Neural cell (in vitro differentiated cells): ENCODE results near the gene GSG1L. TPM values are rescaled to one million over a fixed set of nuclear protein-coding genes. Genes with fewer than 3 reads are reported as not detected.

Experiments
- H2AFZ ChIP-seq: fragments of 200-600, 300-800 bp; sonication (generic), shearing (Covaris generic); 2 replicates; pipeline ENCODE4 v1.6.0; 2014; ENCODE audit warnings: low read depth, mild to moderate bottlenecking, antibody characterized with exemption, low read length, moderate library complexity
- H3F3A ChIP-seq: fragments of 200-600 bp; shearing (Covaris generic); 2 replicates; pipeline ENCODE4 v1.6.1; 2016; ENCODE audit warnings: mild to moderate bottlenecking, moderate library complexity, mixed read lengths, antibody characterized with exemption, low read length; ENCODE audit not compliant: insufficient read depth, poor library complexity, severe bottlenecking
- H3K27ac ChIP-seq: fragments of 200-600, 300-800 bp; sonication (generic), shearing (Covaris generic); 2 replicates; pipeline ENCODE4 v1.5.1; 2014; ENCODE audit warnings: mild to moderate bottlenecking, low read length, moderate library complexity
- H3K27me3 ChIP-seq: fragments of 300-800, 200-600 bp; sonication (generic), shearing (Covaris generic); 2 replicates; pipeline ENCODE4 v1.6.0; 2014; ENCODE audit warnings: mild to moderate bottlenecking, low read depth, low read length, moderate library complexity; ENCODE audit not compliant: insufficient read depth
- H3K36me3 ChIP-seq: fragments of 300-800, 200-600 bp; sonication (generic), shearing (Covaris generic); 2 replicates; pipeline ENCODE4 v1.5.1; 2014; ENCODE audit warnings: mild to moderate bottlenecking, antibody characterized with exemption, low read length, moderate library complexity; ENCODE audit not compliant: insufficient read depth
- H3K4me2 ChIP-seq: fragments of 300-800, 200-600 bp; sonication (generic), shearing (Covaris generic); 2 replicates; pipeline ENCODE4 v1.6.0; 2014; ENCODE audit warnings: mild to moderate bottlenecking, low read length
- H3K4me3 ChIP-seq: fragments of 300-800, 200-600 bp; sonication (generic), shearing (Covaris generic); 2 replicates; pipeline ENCODE4 v1.5.1; 2014; ENCODE audit warnings: mild to moderate bottlenecking, low read length, moderate library complexity
- H3K79me2 ChIP-seq: fragments of 200-600 bp; shearing (Covaris generic); replicated peaks from 2 replicates; pipeline ENCODE4 v1.6.0; 2014; ENCODE audit warnings: mild to moderate bottlenecking, low read length, moderate library complexity; ENCODE audit not compliant: insufficient read depth
- H3K9ac ChIP-seq: fragments of 300-800, 200-600 bp; sonication (generic), shearing (Covaris generic); 2 replicates; pipeline ENCODE4 v1.6.1; 2016; ENCODE audit warnings: mild to moderate bottlenecking, low read length, mixed read lengths
- H3K9me2 ChIP-seq: fragments of 200-600 bp; shearing (Covaris generic); 2 replicates; pipeline ENCODE4 v1.6.1; 2016; ENCODE audit warnings: mild to moderate bottlenecking, low read length, mixed read lengths; ENCODE audit not compliant: insufficient read depth
- H3K9me3 ChIP-seq: fragments of 200-600, 300-800 bp; sonication (generic), shearing (Covaris generic); 2 replicates; pipeline ENCODE4 v1.6.1; 2016; ENCODE audit warnings: mild to moderate bottlenecking, mixed run types, low read length, moderate library complexity, mixed read lengths
- H4K20me1 ChIP-seq: fragments of 200-600 bp; shearing (Covaris generic); 2 replicates; pipeline ENCODE4 v1.6.1; 2016; ENCODE audit warnings: mild to moderate bottlenecking, mixed run types; ENCODE audit not compliant: insufficient read depth
- CTCF ChIP-seq: fragments of 450-650 bp; IDR thresholded peaks from 2 replicates; pipeline ENCODE4 v1.5.1; 2014; ENCODE audit warnings: antibody characterized with exemption, mild to moderate bottlenecking, moderate library complexity; ENCODE audit not compliant: poor library complexity, severe bottlenecking
- EP300 ChIP-seq: fragments of 450-650 bp; conservative IDR thresholded peaks from 2 replicates; pipeline ENCODE4 v1.6.1; 2014; ENCODE audit warnings: antibody characterized with exemption, mild to moderate bottlenecking, moderate library complexity; ENCODE audit not compliant: poor library complexity, severe bottlenecking
- EZH2 ChIP-seq: fragments of 200-600, 300-800 bp; shearing (Covaris generic), sonication (generic); IDR thresholded peaks from 2 replicates; pipeline ENCODE4 v1.6.1; 2014; ENCODE audit warnings: antibody characterized with exemption, low read length, borderline replicate concordance, mild to moderate bottlenecking; ENCODE audit not compliant: insufficient read depth, poor library complexity, severe bottlenecking
- MXI1 ChIP-seq: fragments of 450-650 bp; conservative IDR thresholded peaks from 2 replicates; pipeline ENCODE4 v1.6.1; 2014; ENCODE audit warnings: antibody characterized with exemption, mild to moderate bottlenecking; ENCODE audit not compliant: poor library complexity, severe bottlenecking
- POLR2AphosphoS5 ChIP-seq: IDR thresholded peaks from 2 replicates; pipeline ENCODE4 v1.6.1; 2012
- RAD21 ChIP-seq: fragments of 450-650 bp; conservative IDR thresholded peaks from 2 replicates; pipeline ENCODE4 v1.6.1; 2014; ENCODE audit warnings: antibody characterized with exemption, mild to moderate bottlenecking, moderate library complexity
- SMC3 ChIP-seq: fragments of 450-650 bp; conservative IDR thresholded peaks from 2 replicates; pipeline ENCODE4 v1.6.1; 2014; ENCODE audit warnings: antibody characterized with exemption, mild to moderate bottlenecking, moderate library complexity; ENCODE audit not compliant: poor library complexity
- TAF1 ChIP-seq: IDR thresholded peaks from 2 replicates; pipeline ENCODE4 v1.6.1; 2012; ENCODE audit warnings: low read depth
- polyA plus RNA-seq: library from polyadenylated mRNA; depleted of rRNA; stranded (reverse); fragments of >200 nt; gene quantifications from 2 replicates; pipeline ENCODE4 v1.2.3, GENCODE V29; 2014
- TF ChIP-seq, protein P1 (sequence below): IDR thresholded peaks from 2 replicates; pipeline ENCODE4 v1.6.1; 2012; ENCODE audit warnings: borderline replicate concordance

Gene GSG1L
- polyA plus RNA-seq, 1 donor from 2014 or later: 0.85 TPM

- peaks cover 11% of the 10 kb centered on the region for H3K36me3 ChIP-seq
- H3K9me2 ChIP-seq: no peaks in the 10 kb centered on the region
- H3K4me2 ChIP-seq: no peak overlapping the region
- no peak overlapping the region for H3K9ac ChIP-seq
- H3K27me3 ChIP-seq: no peaks in the 10 kb centered on the region
- no peaks in the 10 kb centered on the region for H3F3A ChIP-seq
- H3K4me3 ChIP-seq: no peak overlapping the region
- no peak overlapping the region for H3K27ac ChIP-seq
- TF ChIP-seq POLR2AphosphoS5 (no peak), MXI1 (no peak), TAF1 (no peak), EZH2 (no peak), EP300 (no peak), CTCF (no peak), SMC3 (no peak), RAD21 (no peak)
- TF ChIP-seq, protein P1, sequence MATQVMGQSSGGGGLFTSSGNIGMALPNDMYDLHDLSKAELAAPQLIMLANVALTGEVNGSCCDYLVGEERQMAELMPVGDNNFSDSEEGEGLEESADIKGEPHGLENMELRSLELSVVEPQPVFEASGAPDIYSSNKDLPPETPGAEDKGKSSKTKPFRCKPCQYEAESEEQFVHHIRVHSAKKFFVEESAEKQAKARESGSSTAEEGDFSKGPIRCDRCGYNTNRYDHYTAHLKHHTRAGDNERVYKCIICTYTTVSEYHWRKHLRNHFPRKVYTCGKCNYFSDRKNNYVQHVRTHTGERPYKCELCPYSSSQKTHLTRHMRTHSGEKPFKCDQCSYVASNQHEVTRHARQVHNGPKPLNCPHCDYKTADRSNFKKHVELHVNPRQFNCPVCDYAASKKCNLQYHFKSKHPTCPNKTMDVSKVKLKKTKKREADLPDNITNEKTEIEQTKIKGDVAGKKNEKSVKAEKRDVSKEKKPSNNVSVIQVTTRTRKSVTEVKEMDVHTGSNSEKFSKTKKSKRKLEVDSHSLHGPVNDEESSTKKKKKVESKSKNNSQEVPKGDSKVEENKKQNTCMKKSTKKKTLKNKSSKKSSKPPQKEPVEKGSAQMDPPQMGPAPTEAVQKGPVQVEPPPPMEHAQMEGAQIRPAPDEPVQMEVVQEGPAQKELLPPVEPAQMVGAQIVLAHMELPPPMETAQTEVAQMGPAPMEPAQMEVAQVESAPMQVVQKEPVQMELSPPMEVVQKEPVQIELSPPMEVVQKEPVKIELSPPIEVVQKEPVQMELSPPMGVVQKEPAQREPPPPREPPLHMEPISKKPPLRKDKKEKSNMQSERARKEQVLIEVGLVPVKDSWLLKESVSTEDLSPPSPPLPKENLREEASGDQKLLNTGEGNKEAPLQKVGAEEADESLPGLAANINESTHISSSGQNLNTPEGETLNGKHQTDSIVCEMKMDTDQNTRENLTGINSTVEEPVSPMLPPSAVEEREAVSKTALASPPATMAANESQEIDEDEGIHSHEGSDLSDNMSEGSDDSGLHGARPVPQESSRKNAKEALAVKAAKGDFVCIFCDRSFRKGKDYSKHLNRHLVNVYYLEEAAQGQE: no peak
- no peaks in the 10 kb centered on the region for H4K20me1 ChIP-seq
- H3K9me3 ChIP-seq: no peaks in the 10 kb centered on the region
- H2AFZ ChIP-seq: no peak overlapping the region
- H3K79me2 ChIP-seq: no peaks in the 10 kb centered on the region
Observed at GRCh38 chr16:28110977-28111376, 47.5 kb upstream of the GSG1L start.

DNA sequence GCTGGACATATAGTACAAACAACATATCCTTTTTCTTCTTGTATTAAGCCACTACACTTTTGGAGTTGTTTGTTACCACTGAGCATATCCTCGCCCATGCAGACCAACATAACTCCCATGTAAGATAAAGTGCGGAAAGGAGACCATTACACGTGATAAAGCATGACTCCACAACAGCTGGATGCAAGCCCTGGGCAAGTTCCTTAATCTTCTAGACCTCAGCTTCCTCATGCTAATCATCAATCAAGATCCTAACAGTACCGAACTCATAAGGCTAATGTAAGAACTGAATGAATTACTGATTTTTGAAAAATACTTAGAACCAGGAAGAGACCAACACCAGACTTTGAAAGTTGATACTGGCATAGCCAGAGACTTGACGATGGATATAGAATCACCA lies 47.0 kb upstream of the GSG1L start:
- no peaks in the 10 kb centered on the region for H4K20me1 ChIP-seq
- no peaks in the 10 kb centered on the region for H3F3A ChIP-seq
- H2AFZ ChIP-seq: no peak overlapping the region
- no peaks in the 10 kb centered on the region for H3K9me2 ChIP-seq
- H3K36me3 ChIP-seq: peaks cover 11% of the 10 kb centered on the region
- H3K4me2 ChIP-seq: no peak overlapping the region
- H3K4me3 ChIP-seq: no peak overlapping the region
- TF ChIP-seq CTCF: no peak
- no peak for TF ChIP-seq EZH2
- no peak for TF ChIP-seq POLR2AphosphoS5
- TF ChIP-seq MXI1: no peak
- TF ChIP-seq, protein P1: no peak
- no peak for TF ChIP-seq EP300
- TF ChIP-seq TAF1: no peak
- TF ChIP-seq RAD21: no peak
- H3K9me3 ChIP-seq: no peaks in the 10 kb centered on the region
- H3K79me2 ChIP-seq: no peaks in the 10 kb centered on the region
- H3K27me3 ChIP-seq: no peaks in the 10 kb centered on the region
- no peak overlapping the region for H3K9ac ChIP-seq
- H3K27ac ChIP-seq: no peak overlapping the region
